Mesenchymal stem cell (in vitro differentiated cells and primary cell): ENCODE data around the gene HOXD3.
A peak's percentile ranks its signal among the peaks of the same experiment; 100 is the strongest.

Experiments used
- DNase-seq: peaks from one replicate; pipeline ENCODE4 v3.0.0-alpha.2; 2013
- H2AFZ ChIP-seq: one replicate; pipeline ENCODE4 v1.6.1; 2013; ENCODE audit warnings: low read depth, mild to moderate bottlenecking, control low read depth, inconsistent platforms, low read length, moderate library complexity
- H2AK5ac ChIP-seq: 2 replicates; pipeline ENCODE4 v1.6.1; 2013; ENCODE audit warnings: low read length, moderate library complexity, mild to moderate bottlenecking, inconsistent platforms; ENCODE audit not compliant: severe bottlenecking
- H2BK120ac ChIP-seq: one replicate; pipeline ENCODE4 v1.6.1; 2013; ENCODE audit warnings: low read depth, mild to moderate bottlenecking, inconsistent platforms, low read length, moderate library complexity
- H2BK12ac ChIP-seq, 2 experiments: one replicate each; pipeline ENCODE4 v1.6.1; 2013; ENCODE audit warnings: inconsistent platforms in 2 of 2, low read length in 2 of 2, mild to moderate bottlenecking in 2 of 2, moderate library complexity in 2 of 2, control low read depth in 1 of 2
- H2BK15ac ChIP-seq: one replicate; pipeline ENCODE4 v1.6.1; 2013; ENCODE audit warnings: mild to moderate bottlenecking, low read depth, inconsistent platforms; ENCODE audit not compliant: poor library complexity, severe bottlenecking
- H2BK5ac ChIP-seq: 2 replicates; pipeline ENCODE4 v1.6.1; 2013; ENCODE audit warnings: low read depth, mild to moderate bottlenecking, low read length, control low read depth, inconsistent platforms; ENCODE audit not compliant: poor library complexity, severe bottlenecking
- H3K14ac ChIP-seq, 2 experiments: one replicate each; pipeline ENCODE4 v1.6.1; 2013; ENCODE audit warnings: inconsistent platforms in 2 of 2, low read length in 2 of 2, control low read depth in 1 of 2, mild to moderate bottlenecking in 1 of 2, moderate library complexity in 1 of 2
- H3K18ac ChIP-seq, 2 experiments: one replicate each; pipeline ENCODE4 v1.6.1; 2013; ENCODE audit warnings: inconsistent platforms in 2 of 2, low read length in 2 of 2, control low read depth in 1 of 2, low read depth in 1 of 2, mild to moderate bottlenecking in 1 of 2
- H3K23ac ChIP-seq, 2 experiments: one replicate each; pipeline ENCODE4 v1.6.1; 2013; ENCODE audit warnings: inconsistent platforms in 2 of 2, low read length in 2 of 2, mild to moderate bottlenecking in 2 of 2, moderate library complexity in 2 of 2, control low read depth in 1 of 2
- H3K27ac ChIP-seq: 2 replicates; pipeline ENCODE4 v1.5.1; 2013; ENCODE audit warnings: mild to moderate bottlenecking, moderate library complexity, low read length, control low read depth, inconsistent platforms; ENCODE audit not compliant: poor library complexity, severe bottlenecking
- H3K27me3 ChIP-seq, 2 experiments: 2 replicates each; pipeline versions ENCODE4 v1.6.1 to v1.7.0; 2013; ENCODE audit warnings: low read length in 2 of 2, mild to moderate bottlenecking in 2 of 2, moderate library complexity in 2 of 2, control low read depth in 1 of 2, inconsistent platforms in 1 of 2; ENCODE audit not compliant: control insufficient read depth in 1 of 2, insufficient read depth in 1 of 2
- H3K36me3 ChIP-seq, 2 experiments: 2 replicates each; pipeline versions ENCODE4 v1.6.1 to v1.7.0; 2013; ENCODE audit warnings: low read length in 2 of 2, control low read depth in 1 of 2, inconsistent platforms in 1 of 2, low read depth in 1 of 2, mild to moderate bottlenecking in 1 of 2; ENCODE audit not compliant: insufficient read depth in 2 of 2, control insufficient read depth in 1 of 2
- H3K4ac ChIP-seq, 2 experiments: one replicate each; pipeline ENCODE4 v1.6.1; 2013; ENCODE audit warnings: inconsistent platforms in 2 of 2, low read length in 2 of 2, mild to moderate bottlenecking in 2 of 2, moderate library complexity in 2 of 2, control low read depth in 1 of 2, low read depth in 1 of 2
- H3K4me1 ChIP-seq: 2 replicates; pipeline ENCODE4 v1.6.1; 2013; ENCODE audit warnings: low read depth, low read length, control low read depth; ENCODE audit not compliant: control insufficient read depth, insufficient read depth
- H3K4me2 ChIP-seq: 2 replicates; pipeline ENCODE4 v1.6.1; 2013; ENCODE audit warnings: low read length, mild to moderate bottlenecking, inconsistent platforms; ENCODE audit not compliant: poor library complexity, severe bottlenecking
- H3K4me3 ChIP-seq, 2 experiments: 2 replicates each; pipeline versions ENCODE4 v1.5.1 to v1.7.0; 2013; ENCODE audit warnings: low read length in 2 of 2, mild to moderate bottlenecking in 2 of 2, control low read depth in 1 of 2, low read depth in 1 of 2; ENCODE audit not compliant: insufficient read depth in 1 of 2
- H3K79me1 ChIP-seq: replicated peaks from 2 replicates; pipeline ENCODE4 v1.6.1; 2013; ENCODE audit warnings: mild to moderate bottlenecking, control low read depth, low read length, inconsistent platforms; ENCODE audit not compliant: poor library complexity, severe bottlenecking
- H3K9ac ChIP-seq: 2 replicates; pipeline ENCODE4 v1.7.0; 2013; ENCODE audit warnings: mild to moderate bottlenecking, low read length, moderate library complexity
- H3K9me3 ChIP-seq: 2 replicates; pipeline ENCODE4 v1.7.0; 2013; ENCODE audit warnings: mild to moderate bottlenecking, low read length; ENCODE audit not compliant: control insufficient read depth
- H4K8ac ChIP-seq: one replicate; pipeline ENCODE4 v1.6.1; 2013; ENCODE audit warnings: inconsistent platforms, mild to moderate bottlenecking, low read length, moderate library complexity
- H4K91ac ChIP-seq: one replicate; pipeline ENCODE4 v1.6.1; 2013; ENCODE audit warnings: mild to moderate bottlenecking, low read length, inconsistent platforms
- WGBS: methylation state at CpG from one replicate; pipeline ENCODE4 v1.1.7; 2013; ENCODE audit warnings: mixed read lengths; 5-methylcytosine and 5-hydroxymethylcytosine counted together

The HOXD3 gene

DNA sequence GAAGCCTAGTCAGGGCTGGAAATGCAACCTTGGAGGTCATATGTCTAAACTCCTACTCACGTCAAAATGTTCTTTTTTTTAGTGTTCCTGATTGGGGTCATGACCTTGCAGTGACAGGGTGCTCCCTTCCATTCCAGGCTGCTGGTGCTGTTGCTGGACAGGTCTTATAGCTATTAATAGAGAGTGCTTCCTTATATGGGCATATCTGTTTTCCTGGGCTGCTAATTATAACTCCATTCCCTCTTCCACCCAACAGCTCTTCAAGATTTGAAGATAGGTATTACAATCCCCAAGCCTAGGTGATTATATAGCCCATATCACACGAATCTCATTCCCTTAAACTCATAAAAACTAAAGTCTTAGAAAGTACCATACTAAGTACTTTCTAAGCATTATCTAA lies 12.6 kb downstream of the HOXD3 start:
- no peak overlapping the region for H3K18ac ChIP-seq
- H3K4ac ChIP-seq: no peak overlapping the region
- H4K91ac ChIP-seq: no peak overlapping the region
- H3K4me2 ChIP-seq: no peak overlapping the region
- H2BK15ac ChIP-seq: no peak overlapping the region
- no peak overlapping the region for H3K9ac ChIP-seq
- H2BK120ac ChIP-seq: no peak overlapping the region
- H2BK5ac ChIP-seq: no peak overlapping the region
- H3K27ac ChIP-seq: no peak overlapping the region
- H2BK12ac ChIP-seq: no peak overlapping the region
- H4K8ac ChIP-seq: no peak overlapping the region
- H3K36me3 ChIP-seq: no peaks in the 10 kb centered on the region
- H3K4me1 ChIP-seq: peaks cover 19% of the 10 kb centered on the region
- H2AK5ac ChIP-seq: no peak overlapping the region
- H3K27me3 ChIP-seq: peaks cover 0 to 83% of the 10 kb centered on the region in 2 experiments
- H2AFZ ChIP-seq: no peak overlapping the region
- no peak overlapping the region for H3K14ac ChIP-seq
- H3K79me1 ChIP-seq: no peaks in the 10 kb centered on the region
- no peaks in the 10 kb centered on the region for H3K9me3 ChIP-seq
- 62% methylated on average over 2 of the region's 2 CpGs for WGBS
- DNase-seq: no peak
- no peak overlapping the region for H3K4me3 ChIP-seq
- H3K23ac ChIP-seq: no peak overlapping the region

- Histone ChIP-seq H3K4ac (no peak overlapping the region), H3K9ac (no peak overlapping the region), H3K4me2 (no peak overlapping the region), H2BK5ac (no peak overlapping the region), H2AFZ (no peak overlapping the region), H4K8ac (no peak overlapping the region), H3K18ac (no peak overlapping the region), H2BK120ac (no peak overlapping the region), H3K9me3 (no peaks in the 10 kb centered on the region), H3K79me1 (no peaks in the 10 kb centered on the region), H2BK12ac (no peak overlapping the region), H3K27me3 (peaks cover 0 to 83% of the 10 kb centered on the region in 2 experiments), H2BK15ac (no peak overlapping the region), H3K27ac (no peak overlapping the region), H3K14ac (no peak overlapping the region), H3K4me1 (peaks cover 18% of the 10 kb centered on the region), H2AK5ac (no peak overlapping the region), H4K91ac (no peak overlapping the region), H3K4me3 (no peak overlapping the region), H3K36me3 (no peaks in the 10 kb centered on the region), H3K23ac (no peak overlapping the region)
- DNase-seq: no peak
- no CpG with 5 or more reads among the region's 1 CpG for WGBS
Measured at GRCh38 chr2:176170602-176171305, 13.6 kb downstream of the HOXD3 start.

DNA sequence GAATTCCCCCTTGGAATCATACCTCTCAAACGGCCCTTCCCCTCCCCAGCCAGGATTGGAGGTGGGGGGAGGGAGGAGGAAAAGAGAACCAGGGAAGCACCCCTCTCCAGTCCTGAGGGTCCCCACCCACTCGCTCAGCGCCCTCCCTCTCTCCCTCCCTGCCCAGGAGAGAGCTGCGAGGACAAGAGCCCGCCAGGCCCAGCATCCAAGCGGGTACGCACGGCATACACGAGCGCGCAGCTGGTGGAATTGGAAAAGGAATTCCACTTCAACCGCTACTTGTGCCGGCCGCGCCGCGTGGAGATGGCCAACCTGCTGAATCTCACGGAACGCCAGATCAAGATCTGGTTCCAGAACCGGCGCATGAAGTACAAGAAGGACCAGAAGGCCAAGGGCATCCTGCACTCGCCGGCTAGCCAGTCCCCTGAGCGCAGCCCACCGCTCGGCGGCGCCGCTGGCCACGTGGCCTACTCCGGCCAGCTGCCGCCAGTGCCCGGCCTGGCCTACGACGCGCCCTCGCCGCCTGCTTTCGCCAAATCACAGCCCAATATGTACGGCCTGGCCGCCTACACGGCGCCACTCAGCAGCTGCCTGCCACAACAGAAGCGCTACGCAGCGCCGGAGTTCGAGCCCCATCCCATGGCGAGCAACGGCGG lies 14.4 kb downstream of the HOXD3 start:
- H2BK15ac ChIP-seq: no peak overlapping the region
- no peak overlapping the region for H3K4ac ChIP-seq
- H3K79me1 ChIP-seq: no peaks in the 10 kb centered on the region
- H2BK120ac ChIP-seq: no peak overlapping the region
- H3K9me3 ChIP-seq: no peaks in the 10 kb centered on the region
- no peaks in the 10 kb centered on the region for H3K36me3 ChIP-seq
- H2AK5ac ChIP-seq: no peak overlapping the region
- no peak overlapping the region for H3K9ac ChIP-seq
- peaks cover 18% of the 10 kb centered on the region for H3K4me1 ChIP-seq
- H3K18ac ChIP-seq: no peak overlapping the region
- H3K27me3 ChIP-seq: peaks cover 1 to 84% of the 10 kb centered on the region in 2 experiments
- DNase-seq: no peak
- no peak overlapping the region for H2BK12ac ChIP-seq
- H2BK5ac ChIP-seq: no peak overlapping the region
- no peak overlapping the region for H4K91ac ChIP-seq
- H4K8ac ChIP-seq: no peak overlapping the region
- no peak overlapping the region for H3K4me3 ChIP-seq
- no peak overlapping the region for H3K23ac ChIP-seq
- H3K4me2 ChIP-seq: no peak overlapping the region
- 16% methylated on average over 47 of the region's 51 CpGs for WGBS
- H2AFZ ChIP-seq: no peak overlapping the region
- H3K14ac ChIP-seq: no peak overlapping the region
- H3K27ac ChIP-seq: no peak overlapping the region

GRCh38 chr2:176172007-176172894 lies 15.1 kb downstream of the HOXD3 start:
- no peaks in the 10 kb centered on the region for H3K9me3 ChIP-seq

More at GRCh38 chr2:176172007-176172894, 15.1 kb downstream of the HOXD3 start:
- no peak overlapping the region for H2BK12ac ChIP-seq
- H3K4me3 ChIP-seq: no peak overlapping the region
- peaks cover 4 to 87% of the 10 kb centered on the region in 2 experiments for H3K27me3 ChIP-seq
- H3K4me2 ChIP-seq: no peak overlapping the region
- no peak overlapping the region for H4K8ac ChIP-seq
- H3K4me1 ChIP-seq: peaks cover 18% of the 10 kb centered on the region
- H3K14ac ChIP-seq: no peak overlapping the region
- H3K36me3 ChIP-seq: no peaks in the 10 kb centered on the region
- H2AFZ ChIP-seq: no peak overlapping the region
- H3K79me1 ChIP-seq: no peaks in the 10 kb centered on the region
- no peak overlapping the region for H3K9ac ChIP-seq
- no peak overlapping the region for H3K18ac ChIP-seq
- no peak overlapping the region for H2AK5ac ChIP-seq
- WGBS: 13% methylated on average over 52 of the region's 60 CpGs
- no peak overlapping the region for H2BK5ac ChIP-seq
- H4K91ac ChIP-seq: no peak overlapping the region
- no peak overlapping the region for H3K4ac ChIP-seq
- H3K23ac ChIP-seq: peak overlapping the region in 1 of 2 experiments; percentile 26
- H2BK15ac ChIP-seq: no peak overlapping the region
- DNase-seq: no peak
- no peak overlapping the region for H3K27ac ChIP-seq
- no peak overlapping the region for H2BK120ac ChIP-seq
